Measurements from ENCODE around the gene AOPEP. TPM values are rescaled to one million over a fixed set of nuclear protein-coding genes. Genes with fewer than 3 reads are reported as not detected.

AOPEP gene
- polyA plus RNA-seq, 1 donor from 2014 or later: 10.0 TPM

- TF ChIP-seq POLR2AphosphoS5 (IDR thresholded peaks at IDR 0.05) (no peak), SMC3 (conservative IDR thresholded peaks at IDR 0.05; ENCODE audit: poor library complexity) (no peak)
- Histone ChIP-seq H3K9me2 (ENCODE audit: insufficient read depth, low read length) (no peaks in the 10 kb centered on the region), H2AFZ (ENCODE audit: low read depth, low read length) (no peak overlapping the region), H3K4me3 (ENCODE audit: low read length) (no peak overlapping the region), H3F3A (ENCODE audit: insufficient read depth, low read length, poor library complexity, severe bottlenecking) (no peaks in the 10 kb centered on the region), H3K79me2 (replicated peaks; ENCODE audit: insufficient read depth, low read length) (no peaks in the 10 kb centered on the region), H3K9me3 (ENCODE audit: low read length) (no peaks in the 10 kb centered on the region), H3K9ac (ENCODE audit: low read length) (no peak overlapping the region), H3K36me3 (ENCODE audit: insufficient read depth, low read length) (no peaks in the 10 kb centered on the region), H3K27me3 (ENCODE audit: insufficient read depth, low read depth, low read length) (no peaks in the 10 kb centered on the region), H3K4me2 (ENCODE audit: low read length) (no peak overlapping the region), H4K20me1 (ENCODE audit: insufficient read depth) (no peaks in the 10 kb centered on the region), H3K27ac (ENCODE audit: low read length) (no peak overlapping the region)
These were observed 183.6 kb downstream of the AOPEP start for GRCh38 chr9:94909965-94910730.

- no peaks in the 10 kb centered on the region for H3K27me3 ChIP-seq (ENCODE audit: insufficient read depth, low read depth, low read length)
- H3F3A ChIP-seq (ENCODE audit: insufficient read depth, low read length, poor library complexity, severe bottlenecking): no peaks in the 10 kb centered on the region
- no peak overlapping the region for H2AFZ ChIP-seq (ENCODE audit: low read depth, low read length)
- no peak overlapping the region for H3K4me3 ChIP-seq (ENCODE audit: low read length)
- H4K20me1 ChIP-seq (ENCODE audit: insufficient read depth): no peaks in the 10 kb centered on the region
- no peak overlapping the region for H3K4me2 ChIP-seq (ENCODE audit: low read length)
- H3K36me3 ChIP-seq (ENCODE audit: insufficient read depth, low read length): no peaks in the 10 kb centered on the region
- H3K9me2 ChIP-seq (ENCODE audit: insufficient read depth, low read length): no peaks in the 10 kb centered on the region
- H3K9ac ChIP-seq (ENCODE audit: low read length): no peak overlapping the region
- peak overlapping the region; percentile 29 for H3K27ac ChIP-seq (ENCODE audit: low read length)
- no peaks in the 10 kb centered on the region for H3K79me2 ChIP-seq (replicated peaks; ENCODE audit: insufficient read depth, low read length)
- H3K9me3 ChIP-seq (ENCODE audit: low read length): no peaks in the 10 kb centered on the region
- TF ChIP-seq SMC3 (conservative IDR thresholded peaks at IDR 0.05; ENCODE audit: poor library complexity) (no peak), POLR2AphosphoS5 (IDR thresholded peaks at IDR 0.05) (peak; percentile 34), RAD21 (conservative IDR thresholded peaks at IDR 0.05) (peak; percentile 10), REST (IDR thresholded peaks at IDR 0.05; ENCODE audit: borderline replicate concordance) (peak; percentile 24)
These were observed 184.7 kb downstream of the AOPEP start for GRCh38 chr9:94911211-94911610.

GRCh38 chr9:94911986-94912635, 185.6 kb downstream of the AOPEP start:
- H4K20me1 ChIP-seq (ENCODE audit: insufficient read depth): no peaks in the 10 kb centered on the region
- H3K36me3 ChIP-seq (ENCODE audit: insufficient read depth, low read length): no peaks in the 10 kb centered on the region
- TF ChIP-seq TAF1 (IDR thresholded peaks at IDR 0.05; ENCODE audit: low read depth): no peak
- TF ChIP-seq EP300 (conservative IDR thresholded peaks at IDR 0.05; ENCODE audit: poor library complexity, severe bottlenecking): no peak
- TF ChIP-seq REST (IDR thresholded peaks at IDR 0.05; ENCODE audit: borderline replicate concordance): no peak
- no peak for TF ChIP-seq SMC3 (conservative IDR thresholded peaks at IDR 0.05; ENCODE audit: poor library complexity)
- no peak for TF ChIP-seq MXI1 (conservative IDR thresholded peaks at IDR 0.05; ENCODE audit: poor library complexity, severe bottlenecking)
- no peaks in the 10 kb centered on the region for H3K79me2 ChIP-seq (replicated peaks; ENCODE audit: insufficient read depth, low read length)
- no peak overlapping the region for H3K9ac ChIP-seq (ENCODE audit: low read length)
- no peaks in the 10 kb centered on the region for H3K27me3 ChIP-seq (ENCODE audit: insufficient read depth, low read depth, low read length)
- H3K4me3 ChIP-seq (ENCODE audit: low read length): no peak overlapping the region
- H3K27ac ChIP-seq (ENCODE audit: low read length): no peak overlapping the region
- H3F3A ChIP-seq (ENCODE audit: insufficient read depth, low read length, poor library complexity, severe bottlenecking): no peaks in the 10 kb centered on the region
- no peaks in the 10 kb centered on the region for H3K9me2 ChIP-seq (ENCODE audit: insufficient read depth, low read length)
- H3K9me3 ChIP-seq (ENCODE audit: low read length): no peaks in the 10 kb centered on the region
- H2AFZ ChIP-seq (ENCODE audit: low read depth, low read length): no peak overlapping the region
- H3K4me2 ChIP-seq (ENCODE audit: low read length): no peak overlapping the region
